ENCODE results near the gene PBX1.

DNA sequence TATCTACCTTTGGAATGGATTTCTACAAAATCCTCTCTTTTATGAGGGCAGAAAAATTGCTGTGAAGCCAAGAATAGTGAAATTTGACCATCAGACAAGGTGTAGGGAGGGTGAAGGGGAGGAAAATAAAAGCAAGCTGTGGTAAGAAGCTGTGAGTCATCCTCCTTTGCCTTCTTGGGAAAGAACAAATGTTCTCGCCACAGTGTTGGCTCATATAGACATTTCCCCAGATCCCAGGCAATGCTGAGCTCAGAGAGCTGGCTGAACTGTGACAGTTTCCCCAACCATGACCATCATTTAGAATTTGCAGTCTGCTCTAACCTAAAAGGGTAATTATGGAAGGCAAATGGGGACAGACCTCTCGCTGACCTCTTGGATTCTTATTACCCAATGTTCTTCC, 235.4 kb downstream of the PBX1 start:
- TF ChIP-seq CTCF (IDR thresholded peaks at IDR 0.05): no peak
- TF ChIP-seq POLR2A (IDR thresholded peaks at IDR 0.05): no peak

All from right lobe of liver (tissue), 4 donors.